Neural cell (in vitro differentiated cells): Measurements from ENCODE around the gene VPS13C. TPM values are rescaled to one million over a fixed set of nuclear protein-coding genes. Genes with fewer than 3 reads are reported as not detected.

Source experiments
- H2AFZ ChIP-seq: fragments of 200-600, 300-800 bp; sonication (generic), shearing (Covaris generic); 2 replicates; pipeline ENCODE4 v1.6.0; 2014; ENCODE audit warnings: low read depth, mild to moderate bottlenecking, antibody characterized with exemption, low read length, moderate library complexity
- H3F3A ChIP-seq: fragments of 200-600 bp; shearing (Covaris generic); 2 replicates; pipeline ENCODE4 v1.6.1; 2016; ENCODE audit warnings: mild to moderate bottlenecking, moderate library complexity, mixed read lengths, antibody characterized with exemption, low read length; ENCODE audit not compliant: insufficient read depth, poor library complexity, severe bottlenecking
- H3K27ac ChIP-seq: fragments of 200-600, 300-800 bp; sonication (generic), shearing (Covaris generic); 2 replicates; pipeline ENCODE4 v1.5.1; 2014; ENCODE audit warnings: mild to moderate bottlenecking, low read length, moderate library complexity
- H3K27me3 ChIP-seq: fragments of 300-800, 200-600 bp; sonication (generic), shearing (Covaris generic); 2 replicates; pipeline ENCODE4 v1.6.0; 2014; ENCODE audit warnings: mild to moderate bottlenecking, low read depth, low read length, moderate library complexity; ENCODE audit not compliant: insufficient read depth
- H3K36me3 ChIP-seq: fragments of 300-800, 200-600 bp; sonication (generic), shearing (Covaris generic); 2 replicates; pipeline ENCODE4 v1.5.1; 2014; ENCODE audit warnings: mild to moderate bottlenecking, antibody characterized with exemption, low read length, moderate library complexity; ENCODE audit not compliant: insufficient read depth
- H3K4me2 ChIP-seq: fragments of 300-800, 200-600 bp; sonication (generic), shearing (Covaris generic); 2 replicates; pipeline ENCODE4 v1.6.0; 2014; ENCODE audit warnings: mild to moderate bottlenecking, low read length
- H3K4me3 ChIP-seq: fragments of 300-800, 200-600 bp; sonication (generic), shearing (Covaris generic); 2 replicates; pipeline ENCODE4 v1.5.1; 2014; ENCODE audit warnings: mild to moderate bottlenecking, low read length, moderate library complexity
- H3K79me2 ChIP-seq: fragments of 200-600 bp; shearing (Covaris generic); replicated peaks from 2 replicates; pipeline ENCODE4 v1.6.0; 2014; ENCODE audit warnings: mild to moderate bottlenecking, low read length, moderate library complexity; ENCODE audit not compliant: insufficient read depth
- H3K9ac ChIP-seq: fragments of 300-800, 200-600 bp; sonication (generic), shearing (Covaris generic); 2 replicates; pipeline ENCODE4 v1.6.1; 2016; ENCODE audit warnings: mild to moderate bottlenecking, low read length, mixed read lengths
- H3K9me2 ChIP-seq: fragments of 200-600 bp; shearing (Covaris generic); 2 replicates; pipeline ENCODE4 v1.6.1; 2016; ENCODE audit warnings: mild to moderate bottlenecking, low read length, mixed read lengths; ENCODE audit not compliant: insufficient read depth
- H3K9me3 ChIP-seq: fragments of 200-600, 300-800 bp; sonication (generic), shearing (Covaris generic); 2 replicates; pipeline ENCODE4 v1.6.1; 2016; ENCODE audit warnings: mild to moderate bottlenecking, mixed run types, low read length, moderate library complexity, mixed read lengths
- H4K20me1 ChIP-seq: fragments of 200-600 bp; shearing (Covaris generic); 2 replicates; pipeline ENCODE4 v1.6.1; 2016; ENCODE audit warnings: mild to moderate bottlenecking, mixed run types; ENCODE audit not compliant: insufficient read depth
- CTCF ChIP-seq: fragments of 450-650 bp; IDR thresholded peaks from 2 replicates; pipeline ENCODE4 v1.5.1; 2014; ENCODE audit warnings: antibody characterized with exemption, mild to moderate bottlenecking, moderate library complexity; ENCODE audit not compliant: poor library complexity, severe bottlenecking
- EP300 ChIP-seq: fragments of 450-650 bp; conservative IDR thresholded peaks from 2 replicates; pipeline ENCODE4 v1.6.1; 2014; ENCODE audit warnings: antibody characterized with exemption, mild to moderate bottlenecking, moderate library complexity; ENCODE audit not compliant: poor library complexity, severe bottlenecking
- EZH2 ChIP-seq: fragments of 200-600, 300-800 bp; shearing (Covaris generic), sonication (generic); IDR thresholded peaks from 2 replicates; pipeline ENCODE4 v1.6.1; 2014; ENCODE audit warnings: antibody characterized with exemption, low read length, borderline replicate concordance, mild to moderate bottlenecking; ENCODE audit not compliant: insufficient read depth, poor library complexity, severe bottlenecking
- MXI1 ChIP-seq: fragments of 450-650 bp; conservative IDR thresholded peaks from 2 replicates; pipeline ENCODE4 v1.6.1; 2014; ENCODE audit warnings: antibody characterized with exemption, mild to moderate bottlenecking; ENCODE audit not compliant: poor library complexity, severe bottlenecking
- POLR2AphosphoS5 ChIP-seq: IDR thresholded peaks from 2 replicates; pipeline ENCODE4 v1.6.1; 2012
- RAD21 ChIP-seq: fragments of 450-650 bp; conservative IDR thresholded peaks from 2 replicates; pipeline ENCODE4 v1.6.1; 2014; ENCODE audit warnings: antibody characterized with exemption, mild to moderate bottlenecking, moderate library complexity
- SMC3 ChIP-seq: fragments of 450-650 bp; conservative IDR thresholded peaks from 2 replicates; pipeline ENCODE4 v1.6.1; 2014; ENCODE audit warnings: antibody characterized with exemption, mild to moderate bottlenecking, moderate library complexity; ENCODE audit not compliant: poor library complexity
- TAF1 ChIP-seq: IDR thresholded peaks from 2 replicates; pipeline ENCODE4 v1.6.1; 2012; ENCODE audit warnings: low read depth
- polyA plus RNA-seq: library from polyadenylated mRNA; depleted of rRNA; stranded (reverse); fragments of >200 nt; gene quantifications from 2 replicates; pipeline ENCODE4 v1.2.3, GENCODE V29; 2014
- TF ChIP-seq, protein P1 (sequence below): IDR thresholded peaks from 2 replicates; pipeline ENCODE4 v1.6.1; 2012; ENCODE audit warnings: borderline replicate concordance

Gene VPS13C
- polyA plus RNA-seq, 1 donor from 2014 or later = 92.6 TPM

DNA sequence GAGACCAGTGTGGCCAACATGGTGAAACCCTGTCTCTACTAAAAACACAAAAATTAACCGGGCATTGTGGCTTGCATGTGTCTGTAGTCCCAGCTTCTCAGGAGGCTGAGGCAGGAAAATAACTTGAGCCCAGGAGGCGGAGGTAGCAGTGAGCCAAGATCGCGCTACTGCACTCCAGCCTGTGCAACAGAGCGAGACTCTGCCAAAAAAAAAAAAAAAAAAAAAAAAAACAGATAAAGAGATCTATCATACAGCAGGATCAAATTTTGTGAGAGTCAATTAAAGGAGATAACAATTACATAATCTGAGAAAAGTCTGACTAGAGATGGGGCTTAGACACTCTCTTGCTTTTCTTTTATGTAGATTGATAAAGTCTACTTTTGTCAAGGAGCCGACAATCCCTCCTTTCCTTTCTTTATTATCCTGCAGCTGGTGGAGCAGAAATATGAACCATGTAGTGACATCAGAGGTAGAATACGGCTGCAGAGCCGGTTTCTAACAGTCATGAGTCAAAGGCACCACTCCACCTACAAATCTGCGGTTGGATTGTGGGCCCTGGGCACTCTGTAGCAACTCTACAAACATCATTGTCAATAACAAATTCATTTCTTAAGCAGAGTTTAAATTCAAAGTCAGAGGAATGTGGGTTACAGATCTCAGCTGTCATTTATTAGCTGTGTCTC is 15.5 kb upstream of the VPS13C start:
- Histone ChIP-seq H4K20me1 (no peaks in the 10 kb centered on the region), H3K36me3 (no peaks in the 10 kb centered on the region), H3K9me2 (no peaks in the 10 kb centered on the region), H3K9ac (no peak overlapping the region), H3K9me3 (no peaks in the 10 kb centered on the region), H3K79me2 (no peaks in the 10 kb centered on the region), H3K27ac (no peak overlapping the region), H2AFZ (no peak overlapping the region), H3K27me3 (peaks cover under 1% of the 10 kb centered on the region), H3K4me3 (no peak overlapping the region), H3F3A (no peaks in the 10 kb centered on the region), H3K4me2 (no peak overlapping the region)
- no peak for TF ChIP-seq POLR2AphosphoS5
- TF ChIP-seq CTCF = no peak
- no peak for TF ChIP-seq MXI1
- no peak for TF ChIP-seq RAD21
- TF ChIP-seq EP300 = no peak
- TF ChIP-seq TAF1 = no peak
- no peak for TF ChIP-seq EZH2
- no peak for TF ChIP-seq SMC3
- TF ChIP-seq, protein P1, sequence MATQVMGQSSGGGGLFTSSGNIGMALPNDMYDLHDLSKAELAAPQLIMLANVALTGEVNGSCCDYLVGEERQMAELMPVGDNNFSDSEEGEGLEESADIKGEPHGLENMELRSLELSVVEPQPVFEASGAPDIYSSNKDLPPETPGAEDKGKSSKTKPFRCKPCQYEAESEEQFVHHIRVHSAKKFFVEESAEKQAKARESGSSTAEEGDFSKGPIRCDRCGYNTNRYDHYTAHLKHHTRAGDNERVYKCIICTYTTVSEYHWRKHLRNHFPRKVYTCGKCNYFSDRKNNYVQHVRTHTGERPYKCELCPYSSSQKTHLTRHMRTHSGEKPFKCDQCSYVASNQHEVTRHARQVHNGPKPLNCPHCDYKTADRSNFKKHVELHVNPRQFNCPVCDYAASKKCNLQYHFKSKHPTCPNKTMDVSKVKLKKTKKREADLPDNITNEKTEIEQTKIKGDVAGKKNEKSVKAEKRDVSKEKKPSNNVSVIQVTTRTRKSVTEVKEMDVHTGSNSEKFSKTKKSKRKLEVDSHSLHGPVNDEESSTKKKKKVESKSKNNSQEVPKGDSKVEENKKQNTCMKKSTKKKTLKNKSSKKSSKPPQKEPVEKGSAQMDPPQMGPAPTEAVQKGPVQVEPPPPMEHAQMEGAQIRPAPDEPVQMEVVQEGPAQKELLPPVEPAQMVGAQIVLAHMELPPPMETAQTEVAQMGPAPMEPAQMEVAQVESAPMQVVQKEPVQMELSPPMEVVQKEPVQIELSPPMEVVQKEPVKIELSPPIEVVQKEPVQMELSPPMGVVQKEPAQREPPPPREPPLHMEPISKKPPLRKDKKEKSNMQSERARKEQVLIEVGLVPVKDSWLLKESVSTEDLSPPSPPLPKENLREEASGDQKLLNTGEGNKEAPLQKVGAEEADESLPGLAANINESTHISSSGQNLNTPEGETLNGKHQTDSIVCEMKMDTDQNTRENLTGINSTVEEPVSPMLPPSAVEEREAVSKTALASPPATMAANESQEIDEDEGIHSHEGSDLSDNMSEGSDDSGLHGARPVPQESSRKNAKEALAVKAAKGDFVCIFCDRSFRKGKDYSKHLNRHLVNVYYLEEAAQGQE = no peak

GRCh38 chr15:62071711-62072308 is 11.6 kb upstream of the VPS13C start:
- Histone ChIP-seq H3K9ac (no peak overlapping the region), H3K9me3 (no peaks in the 10 kb centered on the region), H3K27ac (no peak overlapping the region), H3K79me2 (no peaks in the 10 kb centered on the region), H3K4me2 (no peak overlapping the region), H3K27me3 (peaks cover 37% of the 10 kb centered on the region), H4K20me1 (no peaks in the 10 kb centered on the region), H3K4me3 (no peak overlapping the region), H3K36me3 (no peaks in the 10 kb centered on the region), H3F3A (peaks cover 3% of the 10 kb centered on the region), H2AFZ (no peak overlapping the region), H3K9me2 (no peaks in the 10 kb centered on the region)
- TF ChIP-seq, protein P1 = no peak
- TF ChIP-seq CTCF (peak; percentile 69), MXI1 (no peak), TAF1 (no peak), EP300 (no peak), RAD21 (peak; percentile 59), EZH2 (no peak), SMC3 (peak; percentile 61), POLR2AphosphoS5 (no peak)
